Activated CD4-positive, alpha-beta T cell treated with anti-CD3 and anti-CD28 coated beads, Interleukin-2, amount 50 U/mL, for 1 hour (primary cell): ENCODE results near the gene ABCA7.

Source experiments
- DNase-seq: peaks from one replicate; pipeline ENCODE4 v3.0.0-alpha.2; 2020

Gene ABCA7

DNA sequence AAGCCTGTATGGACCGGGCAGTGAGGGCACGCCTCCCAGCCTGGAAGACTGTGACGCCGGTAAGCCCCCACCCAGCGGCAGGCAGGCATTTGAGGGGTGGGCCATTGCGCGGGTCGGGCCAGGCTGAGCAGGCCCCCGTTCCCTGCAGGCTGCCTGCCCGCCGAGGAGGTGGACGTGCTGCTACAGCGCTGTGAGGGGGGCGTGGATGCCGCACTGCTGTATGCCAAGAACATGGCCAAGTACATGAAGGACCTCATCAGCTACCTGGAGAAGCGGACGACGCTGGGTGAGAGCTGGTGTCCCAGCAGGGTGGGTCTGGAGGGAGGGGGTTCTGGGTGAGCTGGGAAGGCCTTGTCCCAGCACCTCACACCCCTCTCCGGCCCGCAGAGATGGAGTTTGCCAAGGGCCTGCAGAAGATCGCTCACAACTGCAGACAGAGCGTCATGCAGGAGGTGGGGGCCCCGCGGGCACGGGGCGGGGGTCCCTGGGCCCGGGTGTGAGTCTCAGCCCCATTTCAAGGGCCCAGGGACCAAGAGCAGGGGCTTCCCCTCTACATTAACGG lies 34.1 kb downstream of the ABCA7 start:
- DNase-seq: no peak

DNA sequence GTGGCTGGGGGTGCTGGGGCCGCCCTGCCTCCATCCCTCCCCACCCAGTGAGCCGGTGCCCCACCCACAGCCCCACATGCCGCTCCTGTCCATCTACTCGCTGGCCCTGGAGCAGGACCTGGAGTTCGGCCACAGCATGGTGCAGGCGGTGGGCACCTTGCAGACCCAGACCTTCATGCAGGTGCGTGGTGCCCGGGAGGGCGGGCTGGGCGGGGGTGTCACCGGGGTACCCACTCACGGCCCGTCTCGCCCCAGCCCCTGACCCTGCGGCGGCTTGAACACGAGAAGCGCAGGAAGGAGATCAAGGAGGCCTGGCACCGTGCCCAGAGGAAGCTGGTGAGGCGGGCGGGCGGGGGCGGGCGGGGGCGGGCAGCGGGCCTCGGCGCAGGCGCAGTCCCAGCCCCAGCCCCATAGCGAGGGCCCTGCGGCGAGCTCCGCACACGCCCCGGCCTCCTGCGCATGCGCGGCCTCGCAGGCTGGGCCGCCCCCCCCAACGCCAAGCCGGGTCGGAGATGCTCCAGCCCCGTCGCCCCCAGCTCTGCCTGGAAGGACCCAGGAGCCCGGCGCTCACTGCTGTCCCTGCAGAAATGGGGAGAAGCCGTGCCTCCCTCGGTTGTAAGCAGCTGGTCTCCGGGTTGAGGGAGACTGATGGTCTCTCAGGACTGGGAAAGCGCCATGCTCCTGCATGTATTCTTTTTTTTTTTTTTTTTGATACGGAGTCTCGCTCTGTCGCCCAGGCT lies 34.8 kb downstream of the ABCA7 start:
- DNase-seq: peak; percentile 98

GRCh38 chr19:1076046-1076386 lies 36.1 kb downstream of the ABCA7 start:
- no peak for DNase-seq

- peak; percentile 91 for DNase-seq
These were observed 37.0 kb downstream of the ABCA7 start for GRCh38 chr19:1076951-1077350.

GRCh38 chr19:1079566-1080111 lies 39.7 kb downstream of the ABCA7 start:
- DNase-seq: peak; percentile 57

GRCh38 chr19:1080360-1081161 lies 40.7 kb downstream of the ABCA7 start:
- no peak for DNase-seq

- no peak for DNase-seq
These were observed 41.6 kb downstream of the ABCA7 start for GRCh38 chr19:1081301-1082164.

DNA sequence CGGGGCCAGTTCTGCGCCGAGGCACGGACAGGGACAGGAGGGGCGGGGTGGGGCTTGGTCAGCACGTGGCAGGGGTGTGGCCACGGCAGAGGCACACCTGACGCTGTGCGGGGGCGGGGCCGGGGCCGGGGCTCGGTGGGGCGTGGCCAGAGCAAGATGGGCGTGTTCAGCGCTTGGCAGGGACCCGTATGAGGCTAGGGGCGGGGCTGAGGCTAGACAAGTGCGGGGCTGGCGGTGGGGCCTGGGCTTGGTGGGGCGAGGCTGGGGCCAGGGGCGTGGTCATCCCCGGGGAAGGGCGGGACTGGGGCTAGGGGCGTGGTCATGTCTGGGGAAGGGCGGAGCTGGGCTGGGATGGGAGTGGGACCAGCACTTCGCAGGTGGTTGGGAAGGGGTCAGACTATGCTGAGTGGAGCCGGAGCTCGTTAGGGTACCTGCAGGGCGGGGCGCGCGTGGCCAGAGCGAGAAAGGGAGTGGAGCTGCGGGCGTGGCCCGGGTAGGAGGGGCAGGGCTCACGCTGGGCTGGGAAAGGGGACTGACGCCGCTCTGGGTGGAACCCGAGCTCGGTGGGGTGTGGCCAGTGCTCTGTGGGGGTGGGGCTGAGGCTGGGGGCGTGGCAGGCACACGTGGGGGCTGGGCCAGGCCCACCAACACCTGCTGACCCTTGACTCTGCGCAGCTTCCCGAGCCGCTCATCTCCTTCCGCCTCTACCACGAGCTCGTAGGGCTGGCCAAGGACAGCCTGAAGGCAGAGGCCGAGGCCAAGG lies 42.4 kb downstream of the ABCA7 start:
- DNase-seq: peak; percentile 89

DNA sequence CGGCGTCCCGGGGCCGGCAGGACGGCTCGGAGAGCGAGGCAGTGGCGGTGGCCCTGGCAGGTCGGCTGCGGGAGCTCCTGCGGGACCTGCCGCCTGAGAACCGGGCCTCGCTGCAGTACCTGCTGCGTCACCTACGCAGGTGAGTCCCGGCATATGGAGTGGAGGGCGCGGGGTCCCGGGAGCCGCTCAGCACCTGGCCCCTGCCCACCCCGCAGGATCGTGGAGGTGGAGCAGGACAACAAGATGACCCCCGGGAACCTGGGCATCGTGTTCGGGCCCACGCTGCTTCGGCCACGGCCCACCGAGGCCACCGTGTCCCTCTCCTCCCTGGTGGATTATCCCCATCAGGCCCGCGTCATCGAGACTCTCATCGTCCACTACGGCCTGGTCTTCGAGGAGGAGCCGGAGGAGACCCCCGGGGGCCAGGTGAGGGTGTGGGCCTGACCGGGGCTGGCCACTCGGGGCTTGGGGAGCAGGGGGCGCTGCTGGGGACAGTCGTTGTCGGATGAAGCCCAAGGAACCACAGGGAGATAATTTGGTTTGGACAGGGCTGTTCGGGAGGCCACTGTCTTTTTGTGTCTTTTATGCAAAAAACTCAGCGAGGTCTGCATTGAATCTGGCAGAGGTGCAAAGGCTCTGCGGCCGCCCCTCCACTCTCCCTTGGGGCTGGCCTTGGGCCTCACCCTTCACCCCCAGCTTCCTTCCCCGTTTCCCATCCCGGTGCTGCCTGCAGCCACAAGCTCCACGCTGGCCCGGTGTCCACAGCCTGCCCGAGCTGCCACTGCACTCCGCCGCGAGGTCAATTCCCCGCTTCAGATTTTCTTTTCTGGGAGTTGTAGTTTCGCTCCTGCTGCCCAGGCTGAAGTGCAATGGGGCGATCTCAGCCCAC lies 43.3 kb downstream of the ABCA7 start:
- no peak for DNase-seq

GRCh38 chr19:1084024-1084868 lies 44.3 kb downstream of the ABCA7 start:
- DNase-seq: no peak

- no peak for DNase-seq
These were observed 45.2 kb downstream of the ABCA7 start for GRCh38 chr19:1085053-1085658.

DNA sequence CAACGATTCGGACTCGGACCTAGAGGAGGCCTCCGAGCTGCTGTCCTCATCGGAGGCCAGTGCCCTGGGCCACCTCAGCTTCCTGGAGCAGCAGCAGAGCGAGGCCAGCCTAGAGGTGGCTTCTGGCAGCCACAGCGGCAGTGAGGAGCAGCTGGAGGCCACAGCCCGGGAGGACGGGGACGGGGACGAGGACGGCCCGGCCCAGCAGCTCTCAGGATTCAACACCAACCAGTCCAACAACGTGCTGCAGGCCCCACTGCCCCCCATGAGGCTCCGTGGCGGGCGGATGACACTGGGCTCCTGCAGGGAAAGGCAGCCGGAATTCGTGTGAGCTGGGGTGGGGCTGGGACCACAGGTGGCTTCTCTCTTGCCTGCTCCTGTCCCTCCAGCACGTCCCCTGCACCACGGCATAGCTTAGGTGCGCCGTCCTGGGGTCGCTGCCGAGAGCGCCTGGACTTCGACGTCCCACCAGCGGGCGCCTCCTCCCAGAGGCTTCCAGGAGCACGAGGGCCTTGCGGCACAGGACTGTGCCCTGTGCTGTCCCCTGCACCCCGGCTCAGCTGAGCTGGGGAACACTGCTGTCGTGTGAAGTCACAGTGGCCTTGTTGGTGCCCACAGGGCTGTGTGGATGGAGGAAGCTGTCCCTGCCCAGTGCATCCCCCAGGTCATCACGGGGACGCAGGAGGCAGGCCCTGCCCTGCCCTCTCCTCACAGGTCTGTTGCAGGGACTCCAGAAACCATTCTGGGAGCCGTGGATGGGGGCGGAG lies 46.0 kb downstream of the ABCA7 start:
- no peak for DNase-seq

- DNase-seq: no peak
These were observed 46.7 kb downstream of the ABCA7 start for GRCh38 chr19:1086613-1087012.

GRCh38 chr19:1087813-1088415 lies 48.0 kb downstream of the ABCA7 start:
- DNase-seq: no peak

DNA sequence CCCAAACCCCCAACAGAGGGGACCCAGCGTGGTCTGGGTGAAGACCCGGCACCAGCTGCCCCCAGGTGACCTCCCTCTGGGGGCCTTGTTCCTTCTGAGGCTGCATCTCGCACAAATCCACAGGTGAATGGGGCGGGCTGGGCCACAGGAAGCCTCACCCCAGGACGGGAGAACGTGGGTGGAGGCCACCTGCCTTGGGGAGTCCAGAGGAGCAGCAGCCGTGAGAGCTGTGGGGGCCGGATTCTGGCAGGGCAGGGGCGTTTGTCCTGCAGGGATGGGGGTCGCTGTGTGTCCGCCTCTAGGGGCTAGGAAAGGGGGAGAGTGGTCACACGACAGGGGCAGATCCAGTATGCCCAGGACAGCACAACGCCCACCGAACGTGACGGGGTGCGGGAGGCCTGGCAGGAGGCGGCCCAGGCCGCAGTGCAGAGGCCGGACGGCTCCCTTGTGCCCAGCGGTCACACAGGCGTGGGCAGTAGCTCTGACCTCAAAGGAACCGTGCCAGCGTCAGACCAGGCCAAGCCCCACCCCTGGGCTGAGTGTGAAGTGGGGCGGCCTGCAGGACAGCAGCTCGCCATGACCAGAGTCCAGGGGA lies 48.6 kb downstream of the ABCA7 start:
- DNase-seq: no peak

DNA sequence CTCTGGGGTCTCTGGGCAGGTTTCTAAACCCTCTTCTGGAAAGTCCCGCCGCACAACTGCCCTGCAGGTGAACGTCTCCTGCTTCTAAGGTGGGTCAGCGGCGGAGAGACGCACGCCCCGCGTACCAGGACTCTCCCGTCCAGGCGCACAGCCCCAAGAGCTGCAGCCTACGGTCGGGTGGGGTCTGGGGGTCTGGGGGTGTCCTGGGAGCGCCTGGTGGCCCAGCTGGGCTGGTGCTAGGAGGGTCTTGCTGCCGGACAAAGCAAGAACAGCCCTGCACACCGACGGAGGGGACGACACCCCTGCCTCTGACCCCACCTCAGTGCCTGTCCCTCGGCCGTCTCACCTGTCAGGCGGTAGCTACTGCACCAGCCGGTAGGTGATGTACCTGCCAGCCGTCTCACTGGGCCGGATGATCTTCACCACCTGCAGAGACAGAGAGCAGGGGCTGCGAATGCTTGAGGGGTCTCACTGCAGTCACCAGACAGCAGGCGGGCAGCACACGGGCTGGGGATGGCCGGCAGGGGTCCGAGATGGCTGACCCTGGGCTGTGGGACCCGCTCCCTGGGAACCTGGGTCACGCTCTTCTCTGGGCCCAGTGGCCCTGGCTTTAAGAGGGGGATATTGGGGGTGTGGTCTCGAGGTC lies 49.3 kb downstream of the ABCA7 start:
- DNase-seq: no peak

GRCh38 chr19:1089891-1090290 lies 50.0 kb downstream of the ABCA7 start:
- no peak for DNase-seq
